H1 (cell line): Measurements from ENCODE around the gene HOXB7. TPM values are rescaled to one million over a fixed set of nuclear protein-coding genes. Genes with fewer than 3 reads are reported as not detected.
A peak's percentile ranks its signal among the peaks of the same experiment; 100 is the strongest.

Experiments used
- CTCF ChIA-PET: fragments of 300-600 bp; sonication (Branson Sonifier 250); formaldehyde crosslinking; loops from one replicate; lab custom pipeline; 2021; ENCODE audit not compliant: partially characterized antibody; lab: Charles Lee
- POLR2A ChIA-PET: fragments of 300-600 bp; sonication (Branson Sonifier 250); formaldehyde crosslinking; loops from one replicate; lab custom pipeline; 2021; ENCODE audit warnings: inconsistent platforms; ENCODE audit not compliant: partially characterized antibody; lab: Charles Lee
- DNase-seq, 2 experiments: peaks; one replicate each; pipeline versions ENCODE4 v3.0.0 to v3.0.0-alpha.2; 2010 to 2022; ENCODE audit warnings: low spot score in 2 of 2, low read depth in 1 of 2, mixed read lengths in 1 of 2
- FAIRE-seq: peaks from 2 replicates; lab custom pipeline; 2011; peaks lifted over from hg19 to GRCh38; lab: Jason Lieb, UNC
- H2AFZ ChIP-seq: 2 replicates; pipeline ENCODE4 v1.8.1; 2012; ENCODE audit warnings: low read length, inconsistent platforms
- H2AK5ac ChIP-seq: 2 replicates; pipeline ENCODE4 v1.6.1; 2013; ENCODE audit warnings: low read depth, low read length
- H2BK120ac ChIP-seq: replicated peaks from 2 replicates; pipeline ENCODE3; 2013; ENCODE audit warnings: low read depth, low read length, inconsistent platforms
- H2BK12ac ChIP-seq: 2 replicates; pipeline ENCODE4 v1.6.1; 2013; ENCODE audit warnings: low read depth, low read length
- H2BK15ac ChIP-seq: 2 replicates; pipeline ENCODE4 v1.6.1; 2013; ENCODE audit warnings: low read length
- H2BK20ac ChIP-seq: 2 replicates; pipeline ENCODE4 v1.6.1; 2013; ENCODE audit warnings: low read length
- H2BK5ac ChIP-seq: 2 replicates; pipeline ENCODE4 v1.6.1; 2013; ENCODE audit warnings: low read depth, low read length
- H3K14ac ChIP-seq: 2 replicates; pipeline ENCODE4 v1.6.1; 2013; ENCODE audit warnings: inconsistent platforms; ENCODE audit not compliant: insufficient read length
- H3K18ac ChIP-seq: 2 replicates; pipeline ENCODE4 v1.6.1; 2013; ENCODE audit warnings: low read length; ENCODE audit errors: extremely low read depth
- H3K23ac ChIP-seq: 2 replicates; pipeline ENCODE4 v1.6.1; 2013; ENCODE audit warnings: inconsistent platforms; ENCODE audit not compliant: insufficient read length
- H3K23me2 ChIP-seq: 2 replicates; pipeline ENCODE4 v1.6.1; 2013; ENCODE audit warnings: low read depth, low read length
- H3K27ac ChIP-seq: 2 replicates; pipeline ENCODE4 v1.6.1; 2011; ENCODE audit warnings: low read depth, low read length, inconsistent platforms
- H3K27me3 ChIP-seq, 4 experiments: replicated peaks in 1 of 4; 1 replicate in 1 of 4; 2 replicates in 3 of 4; pipeline versions ENCODE4 v1.6.1 to v1.8.1; 2011 to 2013; ENCODE audit warnings: low read length in 3 of 4, mild to moderate bottlenecking in 3 of 4, inconsistent platforms in 2 of 4, mixed read lengths in 2 of 4, moderate library complexity in 1 of 4; ENCODE audit not compliant: control insufficient read depth in 3 of 4, insufficient read depth in 3 of 4; ENCODE audit errors: extremely low read depth in 1 of 4
- H3K36me3 ChIP-seq, 4 experiments: 2 replicates each; pipeline versions ENCODE4 v1.6.1 to v1.8.1; 2011 to 2013; ENCODE audit warnings: mild to moderate bottlenecking in 4 of 4, low read length in 3 of 4, moderate library complexity in 2 of 4, control low read depth in 1 of 4, inconsistent platforms in 1 of 4; ENCODE audit not compliant: insufficient read depth in 4 of 4, control insufficient read depth in 2 of 4
- H3K4ac ChIP-seq: replicated peaks from 2 replicates; pipeline ENCODE3; 2013; ENCODE audit warnings: low read length, low read depth, mixed read lengths, inconsistent platforms; ENCODE audit not compliant: insufficient read length
- H3K4me1 ChIP-seq, 4 experiments: replicated peaks in 1 of 4; 1 replicate in 1 of 4; 2 replicates in 3 of 4; pipeline versions ENCODE4 v1.6.1 to v1.8.1; 2011 to 2013; ENCODE audit warnings: low read length in 3 of 4, inconsistent platforms in 2 of 4, mixed read lengths in 1 of 4; ENCODE audit not compliant: insufficient read depth in 4 of 4, control insufficient read depth in 3 of 4
- H3K4me2 ChIP-seq, 2 experiments: 2 replicates each; pipeline versions ENCODE4 v1.6.1 to v1.8.1; 2011 to 2013; ENCODE audit warnings: low read depth in 2 of 2, low read length in 2 of 2, control low read depth in 1 of 2, inconsistent platforms in 1 of 2, mild to moderate bottlenecking in 1 of 2; ENCODE audit not compliant: insufficient read depth in 1 of 2
- H3K4me3 ChIP-seq, 4 experiments: fragments of 200-600, 300-600 bp in 1 of 4; sonication (generic), shearing (Covaris generic), sonication (Bioruptor Twin) in 1 of 4; 2 replicates each; pipeline versions ENCODE4 v1.5.1 to v1.8.1; 2011 to 2016; ENCODE audit warnings: low read length in 4 of 4, low read depth in 3 of 4, control low read depth in 2 of 4, inconsistent platforms in 2 of 4, mild to moderate bottlenecking in 2 of 4, mixed read lengths in 1 of 4, moderate library complexity in 1 of 4; ENCODE audit not compliant: insufficient read depth in 2 of 4; ENCODE audit errors: extremely low read depth in 1 of 4
- H3K56ac ChIP-seq: replicated peaks from 2 replicates; pipeline ENCODE3; 2013; ENCODE audit warnings: low read depth, mild to moderate bottlenecking, mixed read lengths, low read length, inconsistent platforms; ENCODE audit not compliant: insufficient read length
- H3K79me1 ChIP-seq: 2 replicates; pipeline ENCODE4 v1.6.1; 2013; ENCODE audit warnings: low read depth, low read length, control low read depth
- H3K79me2 ChIP-seq, 2 experiments: 2 replicates each; pipeline versions ENCODE4 v1.6.1 to v1.8.1; 2012 to 2013; ENCODE audit warnings: low read length in 2 of 2, mild to moderate bottlenecking in 2 of 2, inconsistent platforms in 1 of 2; ENCODE audit not compliant: insufficient read depth in 2 of 2, control insufficient read depth in 1 of 2
- H3K9ac ChIP-seq, 4 experiments: replicated peaks in 1 of 4; 1 replicate in 1 of 4; 2 replicates in 3 of 4; pipeline versions ENCODE4 v1.6.1 to v1.8.1; 2011 to 2013; ENCODE audit warnings: low read depth in 3 of 4, low read length in 3 of 4, control low read depth in 2 of 4, mild to moderate bottlenecking in 2 of 4, moderate library complexity in 2 of 4, inconsistent platforms in 1 of 4; ENCODE audit errors: extremely low read depth in 1 of 4
- H3K9me3 ChIP-seq, 2 experiments: 2 replicates each; pipeline versions ENCODE4 v1.6.1 to v1.8.1; 2012 to 2013; ENCODE audit warnings: mild to moderate bottlenecking in 2 of 2, moderate library complexity in 2 of 2, control low read depth in 1 of 2, inconsistent platforms in 1 of 2, low read depth in 1 of 2, low read length in 1 of 2, mixed read lengths in 1 of 2; ENCODE audit not compliant: insufficient read depth in 2 of 2
- H4K20me1 ChIP-seq, 2 experiments: replicated peaks in 1 of 2; 2 replicates each; pipeline versions ENCODE3 to v1.8.1; 2011 to 2013; ENCODE audit warnings: inconsistent platforms in 2 of 2, low read length in 2 of 2, mild to moderate bottlenecking in 1 of 2; ENCODE audit not compliant: insufficient read depth in 2 of 2, control insufficient read depth in 1 of 2
- H4K5ac ChIP-seq: 2 replicates; pipeline ENCODE4 v1.6.1; 2013; ENCODE audit warnings: low read length, low read depth, mixed read lengths, inconsistent platforms; ENCODE audit not compliant: insufficient read length
- H4K8ac ChIP-seq: 2 replicates; pipeline ENCODE4 v1.8.0; 2013; ENCODE audit warnings: mild to moderate bottlenecking, moderate library complexity, low read length, inconsistent platforms; ENCODE audit not compliant: insufficient read depth; ENCODE audit errors: extremely low read depth
- H4K91ac ChIP-seq: replicated peaks from 2 replicates; pipeline ENCODE3; 2013; ENCODE audit warnings: low read length, mixed read lengths, inconsistent platforms; ENCODE audit not compliant: insufficient read length
- CBX8 ChIP-seq: fragments of 300-800, 300-1000 bp; sonication (generic); IDR thresholded peaks from 2 replicates; pipeline ENCODE4 v1.7.1; 2016; ENCODE audit warnings: low read depth, low read length, borderline replicate concordance
- CEBPB ChIP-seq: IDR thresholded peaks from 2 replicates; pipeline ENCODE4 v1.6.1; 2012; ENCODE audit warnings: low read depth, low read length
- E2F6 ChIP-seq: IDR thresholded peaks from 2 replicates; pipeline ENCODE4 v1.6.1; 2012; ENCODE audit warnings: inconsistent platforms
- EZH2 ChIP-seq: fragments of 200-600 bp; sonication (generic); IDR thresholded peaks from 2 replicates; pipeline ENCODE4 v1.7.1; 2012; ENCODE audit warnings: low read depth, mild to moderate bottlenecking, moderate library complexity, low read length, inconsistent platforms; ENCODE audit not compliant: severe bottlenecking
- FOSL1 ChIP-seq: IDR thresholded peaks from 2 replicates; pipeline ENCODE4 v1.6.1; 2011; ENCODE audit warnings: mild to moderate bottlenecking, low read depth, low read length, moderate library complexity; ENCODE audit not compliant: insufficient read depth
- RNF2 ChIP-seq: fragments of 200-900, 300-1000 bp; sonication (generic); IDR thresholded peaks from 2 replicates; pipeline ENCODE4 v1.7.1; 2016; ENCODE audit warnings: borderline replicate concordance, low read depth, mild to moderate bottlenecking, antibody characterized with exemption, low read length; ENCODE audit not compliant: poor library complexity, severe bottlenecking; ENCODE audit errors: missing control alignments
- SAP30 ChIP-seq: fragments of 300-600 bp; sonication (generic); IDR thresholded peaks from 2 replicates; pipeline ENCODE4 v1.7.1; 2012; ENCODE audit warnings: low read length, moderate library complexity, mild to moderate bottlenecking, inconsistent platforms; ENCODE audit not compliant: insufficient read depth, insufficient replicate concordance
- SP2 ChIP-seq: IDR thresholded peaks from 2 replicates; pipeline ENCODE4 v1.6.1; 2012; ENCODE audit warnings: mild to moderate bottlenecking, low read length, inconsistent platforms
- WGBS, 2 experiments: shearing (Covaris generic) in 1 of 2; methylation state at CpG; one replicate each; pipeline versions ENCODE4 v1.1.6 to v1.1.7; 2013 to 2015; ENCODE audit warnings: low lambda C conversion rate in 2 of 2, mixed read lengths in 2 of 2, inconsistent platforms in 1 of 2, low coverage in 1 of 2, missing lambda C conversion rate in 1 of 2; ENCODE audit not compliant: insufficient replicate concordance in 2 of 2, insufficient coverage in 1 of 2, insufficient read length in 1 of 2; ENCODE audit errors: extremely low coverage in 1 of 2, missing lambda C conversion rate in 1 of 2; 5-methylcytosine and 5-hydroxymethylcytosine counted together
- polyA plus RNA-seq, 7 experiments: library from polyadenylated mRNA; depleted of rRNA in 3 of 7; stranded (reverse) in 5 of 7; unstranded in 2 of 7; fragments of >200 nt in 5 of 7; fragments of 200-250 nt in 2 of 7; gene quantifications; 1 replicate in 5 of 7; 2 replicates in 1 of 7; 4 replicates in 1 of 7; pipeline versions ENCODE4 v1.2.1 to v1.2.3, GENCODE V29; 2011 to 2013; ENCODE audit warnings: missing spikeins in 2 of 7, mixed read lengths in 2 of 7
- total RNA-seq: library from RNA; stranded (reverse); fragmentation: NEBNext Ultra II Directional; extraction: Animal tissue kit (Norgen Biotek cat#: 25700); gene quantifications from 2 replicates; pipeline ENCODE4 v1.2.1, GENCODE V29; 2021
- TF ChIP-seq, protein P1 (sequence below): IDR thresholded peaks from 2 replicates; pipeline ENCODE4 v1.6.1; 2011; ENCODE audit warnings: low read length, improper control_type of control experiment

The HOXB7 gene
- total and polyA plus RNA-seq, 2 of the 8 experiments (the other 6 are each of a cell fraction or from before 2014, with no cell fraction given) = not detected

- Histone ChIP-seq H3K9me3 (no peaks in the 10 kb centered on the region), H3K4me2 (no peak overlapping the region), H4K8ac (no peak overlapping the region), H2BK20ac (no peak overlapping the region), H2BK5ac (no peak overlapping the region), H3K56ac (no peak overlapping the region), H4K91ac (no peak overlapping the region), H2BK120ac (no peak overlapping the region), H2BK15ac (no peak overlapping the region), H3K79me2 (no peaks in the 10 kb centered on the region), H2AK5ac (no peak overlapping the region), H3K4me3 (no peak overlapping the region), H3K23me2 (no peaks in the 10 kb centered on the region), H3K27me3 (peaks cover 99 to 100% (median 99%) of the 10 kb centered on the region in 4 experiments), H2BK12ac (no peak overlapping the region), H3K4me1 (peaks cover 0 to 9% (median 4%) of the 10 kb centered on the region in 4 experiments; a peak in 4 of 7 replicates), H3K23ac (no peak overlapping the region), H3K27ac (no peak overlapping the region), H4K5ac (no peak overlapping the region), H2AFZ (no peak overlapping the region), H3K9ac (no peak overlapping the region), H3K79me1 (no peaks in the 10 kb centered on the region), H3K4ac (no peak overlapping the region), H3K18ac (no peak overlapping the region; the same call in 1 of the 2 replicates), H4K20me1 (peaks cover 16 to 31% of the 10 kb centered on the region in 2 experiments), H3K14ac (no peak overlapping the region), H3K36me3 (peaks cover 0 to 5% (median 0%) of the 10 kb centered on the region in 4 experiments; a peak in 1 of 8 replicates)
- ChIA-PET POLR2A (no interaction called here), CTCF (interaction anchor here (0.8 to 1.6 kb wide), 9 partner anchors 9 to 294 kb away, joined by 3 to 7 read pairs (median 3); partner anchors contain the start of gene HOXB9)
- no peak for FAIRE-seq
- 10% methylated on average over 16 of the region's 16 CpGs; no CpG with 5 or more reads in 1 of the 2 experiments for WGBS, 2 experiments
- DNase-seq = no peak
- no peak for TF ChIP-seq E2F6
- TF ChIP-seq SAP30 = no peak
- TF ChIP-seq EZH2 = peak; percentile 85
- TF ChIP-seq, protein P1, sequence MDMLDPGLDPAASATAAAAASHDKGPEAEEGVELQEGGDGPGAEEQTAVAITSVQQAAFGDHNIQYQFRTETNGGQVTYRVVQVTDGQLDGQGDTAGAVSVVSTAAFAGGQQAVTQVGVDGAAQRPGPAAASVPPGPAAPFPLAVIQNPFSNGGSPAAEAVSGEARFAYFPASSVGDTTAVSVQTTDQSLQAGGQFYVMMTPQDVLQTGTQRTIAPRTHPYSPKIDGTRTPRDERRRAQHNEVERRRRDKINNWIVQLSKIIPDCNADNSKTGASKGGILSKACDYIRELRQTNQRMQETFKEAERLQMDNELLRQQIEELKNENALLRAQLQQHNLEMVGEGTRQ = no peak
- TF ChIP-seq RNF2 = peak; percentile 84
- TF ChIP-seq CBX8 = peak; percentile 89; the same call in 1 of the 2 replicates
- no peak for TF ChIP-seq FOSL1
- TF ChIP-seq CEBPB = no peak
- no peak for TF ChIP-seq SP2
These were observed 51.5 kb downstream of the HOXB7 start for GRCh38 chr17:48559122-48559839.
